Mucosa of descending colon (tissue), 3 donors: ENCODE results near the gene MS4A6E. TPM values are rescaled to one million over a fixed set of nuclear protein-coding genes. Genes with fewer than 3 reads are reported as not detected.
"Not testable (repeated sequence)": the region's sequence is repeated elsewhere in the genome, so short reads cannot be mapped to it uniquely, and the experiment has no call there.

Experiments
- ATAC-seq: fragments of 200-7000 bp; cut with Tn5 transposase; one replicate; pipeline ENCODE4 v1.9.1; 2020; ENCODE audit warnings: mild to moderate bottlenecking, moderate library complexity
- DNase-seq, 3 donors: peaks; one replicate each; pipeline ENCODE4 v3.0.0-alpha.2; 2020
- H3K36me3 ChIP-seq: fragments of 200-600 bp; one replicate; pipeline ENCODE4 v1.8.0; 2021; ENCODE audit warnings: low read depth, mild to moderate bottlenecking
- H3K4me1 ChIP-seq: fragments of 200-600 bp; one replicate; pipeline ENCODE4 v1.8.0; 2021; ENCODE audit warnings: low read depth, mild to moderate bottlenecking
- H3K4me3 ChIP-seq: fragments of 200-600 bp; one replicate; pipeline ENCODE4 v1.8.0; 2021; ENCODE audit warnings: mild to moderate bottlenecking
- H3K9me3 ChIP-seq: fragments of 200-600 bp; one replicate; pipeline ENCODE4 v1.8.0; 2021; ENCODE audit warnings: mild to moderate bottlenecking
- CTCF ChIP-seq: fragments of 200-600 bp; IDR thresholded peaks from one replicate; pipeline ENCODE4 v1.8.0; 2022; ENCODE audit warnings: antibody characterized with exemption, mild to moderate bottlenecking
- intact Hi-C, 2 donors: fragments of 100-400 bp; cut with DNase I in 1 of 2; cut with micrococcal nuclease in 1 of 2; formaldehyde crosslinking; loops; one replicate each; pipeline versions ENCODE4 v1.11.0 to v1.11.1; 2022; cut with DNase I, micrococcal nuclease
- total RNA-seq, 3 donors: library from RNA; stranded (reverse); fragmentation: NEBNext Ultra II Directional in 2 of 3; extraction: Animal tissue kit (Norgen Biotek cat#: 25700) in 2 of 3; gene quantifications; one replicate each; pipeline versions ENCODE4 v1.2.1 to v1.2.4, GENCODE V29; 2021 to 2023
- donor health status: DM: no; HTN: no; CAD: no; lungs with moderate emphysema.
- donor health status: DM: no; HTN: no; CAD: no.
- donor health status: DM: no; HTN: yes; CAD: no.

MS4A6E gene
- total RNA-seq, 3 donors from 2014 or later = not detected

DNA sequence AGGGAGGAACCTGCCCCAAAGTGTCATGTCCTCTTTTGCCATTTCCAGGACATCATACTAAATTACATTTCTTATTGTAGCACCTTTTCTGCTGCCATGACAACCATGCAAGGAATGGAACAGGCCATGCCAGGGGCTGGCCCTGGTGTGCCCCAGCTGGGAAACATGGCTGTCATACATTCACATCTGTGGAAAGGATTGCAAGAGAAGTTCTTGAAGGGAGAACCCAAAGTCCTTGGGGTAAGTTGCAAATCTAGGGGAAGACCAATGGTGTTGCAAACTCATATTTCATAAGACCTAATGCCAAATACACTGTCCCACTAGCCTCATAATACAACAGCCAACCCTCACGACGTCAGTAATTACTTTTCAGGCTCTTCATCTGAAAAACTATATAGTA is 34.9 kb upstream of the MS4A6E start:
- Histone ChIP-seq H3K4me3 (no peak overlapping the region), H3K9me3 (no peaks in the 10 kb centered on the region), H3K4me1 (no peaks in the 10 kb centered on the region), H3K36me3 (no peaks in the 10 kb centered on the region)
- intact Hi-C loops = no loop called here
- no peak for TF ChIP-seq CTCF
- DNase-seq (no peak), ATAC-seq (no peak)

- H3K9me3 ChIP-seq = no peaks in the 10 kb centered on the region
- no peak overlapping the region for H3K4me3 ChIP-seq
- H3K36me3 ChIP-seq = no peaks in the 10 kb centered on the region
- intact Hi-C loops = no loop called here
- TF ChIP-seq CTCF = no peak
- DNase-seq (no peak), ATAC-seq (no peak)
- H3K4me1 ChIP-seq = no peaks in the 10 kb centered on the region
Measured at GRCh38 chr11:60301178-60301577, 25.9 kb upstream of the MS4A6E start.

- DNase-seq, H3K4me3 ChIP-seq, intact Hi-C loops, H3K4me1 ChIP-seq, ATAC-seq, H3K9me3 ChIP-seq, H3K36me3 ChIP-seq: not testable (repeated sequence)
Measured at GRCh38 chr11:60301884-60302283, 25.2 kb upstream of the MS4A6E start.

- H3K36me3 ChIP-seq = no peaks in the 10 kb centered on the region
- ATAC-seq = no peak
- intact Hi-C loops = no loop called here
Measured at GRCh38 chr11:60303661-60304060, 23.4 kb upstream of the MS4A6E start.

GRCh38 chr11:60305906-60306619 is 21.0 kb upstream of the MS4A6E start:
- intact Hi-C loops = no loop called here
- ATAC-seq (no peak), DNase-seq (no peak)
- TF ChIP-seq CTCF = no peak
- no peaks in the 10 kb centered on the region for H3K4me1 ChIP-seq
- H3K36me3 ChIP-seq = no peaks in the 10 kb centered on the region
- no peaks in the 10 kb centered on the region for H3K9me3 ChIP-seq
- H3K4me3 ChIP-seq = no peak overlapping the region

More at GRCh38 chr11:60303661-60304060, 23.4 kb upstream of the MS4A6E start:
- H3K9me3 ChIP-seq = no peaks in the 10 kb centered on the region
- H3K4me1 ChIP-seq = no peaks in the 10 kb centered on the region
- DNase-seq = no peak
- no peak overlapping the region for H3K4me3 ChIP-seq
- no peak for TF ChIP-seq CTCF

DNA sequence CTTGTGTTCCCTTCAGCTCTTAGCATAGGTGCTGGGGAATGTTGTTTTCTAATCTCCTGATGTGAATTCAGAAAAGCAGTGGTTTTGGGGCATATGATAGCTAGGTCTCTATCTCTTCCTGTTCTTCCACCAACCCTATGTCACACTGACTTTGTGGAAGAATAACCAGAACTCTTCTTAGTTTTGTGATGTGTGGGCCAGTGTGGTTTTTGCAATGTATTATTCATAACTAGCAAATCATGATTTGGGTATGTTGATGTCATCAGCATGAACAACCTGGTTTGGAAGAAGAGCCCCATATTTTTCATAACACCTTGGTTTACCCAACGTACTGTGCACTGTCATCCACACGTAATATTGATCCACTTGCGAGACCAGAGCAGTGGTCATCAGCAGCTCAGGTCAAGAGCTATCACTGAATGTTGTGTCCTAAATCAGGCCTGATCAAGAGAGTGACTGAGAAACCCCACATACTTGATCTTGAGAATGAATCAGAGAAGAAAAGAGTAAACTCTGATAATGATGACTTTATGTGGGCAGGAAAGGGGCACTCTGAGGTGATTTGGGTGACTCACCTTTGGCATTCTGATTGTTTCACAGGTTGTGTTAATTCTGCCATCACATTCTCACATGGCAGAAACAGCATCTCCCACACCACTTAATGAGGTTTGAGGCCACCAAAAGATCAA is 19.4 kb upstream of the MS4A6E start:
- intact Hi-C loops = no loop called here
- Histone ChIP-seq H3K4me1 (no peaks in the 10 kb centered on the region), H3K9me3 (no peaks in the 10 kb centered on the region), H3K36me3 (no peaks in the 10 kb centered on the region), H3K4me3 (no peak overlapping the region)
- TF ChIP-seq CTCF = no peak
- no peak for ATAC-seq
- DNase-seq = no peak
